IPS DF 6.9 (cell line): ENCODE results near the gene CENPVL3.

Experiments used
- DNase-seq: peaks from one replicate; pipeline ENCODE4 v3.0.0-alpha.2; 2013; ENCODE audit warnings: low read depth, low spot score
- H3K27ac ChIP-seq: one replicate; pipeline ENCODE4 v1.5.1; 2013; ENCODE audit warnings: low read length, control low read depth
- H3K27me3 ChIP-seq: 2 replicates; pipeline ENCODE4 v1.6.1; 2013; ENCODE audit warnings: mild to moderate bottlenecking, low read length; ENCODE audit not compliant: control insufficient read depth, insufficient read depth
- H3K36me3 ChIP-seq: 2 replicates; pipeline ENCODE4 v1.6.1; 2013; ENCODE audit warnings: low read length; ENCODE audit not compliant: control insufficient read depth, insufficient read depth
- H3K4me1 ChIP-seq: 2 replicates; pipeline ENCODE4 v1.6.1; 2013; ENCODE audit warnings: low read length; ENCODE audit not compliant: control insufficient read depth, insufficient read depth
- H3K4me3 ChIP-seq: 2 replicates; pipeline ENCODE4 v1.5.1; 2013; ENCODE audit warnings: mild to moderate bottlenecking, low read length
- H3K9me3 ChIP-seq: 2 replicates; pipeline ENCODE4 v1.6.1; 2013; ENCODE audit warnings: low read length, inconsistent platforms; ENCODE audit not compliant: control insufficient read depth, insufficient read depth
- WGBS: extraction: QIAGEN DNeasy Blood & Tissue Kit; methylation state at CpG from one replicate; pipeline ENCODE4 v1.1.7; 2013; ENCODE audit warnings: mixed read lengths, missing lambda C conversion rate; ENCODE audit not compliant: insufficient read length, insufficient coverage; 5-methylcytosine and 5-hydroxymethylcytosine counted together

The CENPVL3 gene

DNA sequence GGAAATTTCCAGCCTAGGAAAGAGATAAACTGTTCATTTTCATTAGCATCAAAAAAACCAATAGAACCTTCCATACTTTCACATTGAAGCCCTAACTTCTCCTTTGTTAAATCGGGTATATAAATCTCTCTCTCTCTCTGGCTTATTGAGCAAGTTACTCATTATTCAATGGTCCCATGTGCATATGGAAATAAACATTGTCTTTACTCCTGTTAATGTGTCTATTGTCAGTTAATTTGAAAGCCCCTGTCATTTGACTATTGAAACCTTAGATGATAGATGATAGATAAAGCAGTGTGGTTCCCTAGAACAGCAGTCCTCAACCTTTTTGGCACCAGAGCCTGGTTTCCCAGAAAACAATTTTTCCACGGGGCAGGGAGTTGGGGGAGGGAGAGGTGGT is 46.8 kb downstream of the CENPVL3 start:
- WGBS = no CpG with 5 or more reads among the region's 2 CpGs
- Histone ChIP-seq H3K27ac (no peak overlapping the region), H3K36me3 (no peaks in the 10 kb centered on the region), H3K4me3 (no peak overlapping the region), H3K4me1 (no peaks in the 10 kb centered on the region), H3K9me3 (no peaks in the 10 kb centered on the region), H3K27me3 (no peaks in the 10 kb centered on the region)
- DNase-seq = no peak

DNA sequence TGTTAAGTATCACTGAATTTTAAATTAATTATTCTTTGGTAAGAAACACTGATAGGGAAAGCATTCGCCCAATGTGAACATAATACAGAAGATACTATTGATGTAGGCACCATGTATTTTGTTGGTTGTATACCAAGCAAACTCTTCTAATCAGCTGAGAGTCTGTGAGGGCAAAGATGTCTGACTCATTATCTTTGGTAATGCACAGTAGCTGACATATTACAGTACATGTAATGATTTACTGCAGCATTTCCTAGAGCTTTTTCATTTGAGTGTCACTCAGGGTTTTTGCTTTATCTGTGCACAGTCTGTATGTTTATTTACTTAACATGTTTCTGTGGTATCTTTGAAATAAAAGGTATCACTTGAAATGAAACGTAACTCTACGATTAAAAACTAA is 49.2 kb downstream of the CENPVL3 start:
- H3K4me3 ChIP-seq = no peak overlapping the region
- H3K27ac ChIP-seq = no peak overlapping the region
- H3K36me3 ChIP-seq = no peaks in the 10 kb centered on the region
- WGBS = no CpG with 5 or more reads among the region's 3 CpGs
- no peak for DNase-seq
- no peaks in the 10 kb centered on the region for H3K4me1 ChIP-seq
- no peaks in the 10 kb centered on the region for H3K27me3 ChIP-seq
- H3K9me3 ChIP-seq = no peaks in the 10 kb centered on the region

DNA sequence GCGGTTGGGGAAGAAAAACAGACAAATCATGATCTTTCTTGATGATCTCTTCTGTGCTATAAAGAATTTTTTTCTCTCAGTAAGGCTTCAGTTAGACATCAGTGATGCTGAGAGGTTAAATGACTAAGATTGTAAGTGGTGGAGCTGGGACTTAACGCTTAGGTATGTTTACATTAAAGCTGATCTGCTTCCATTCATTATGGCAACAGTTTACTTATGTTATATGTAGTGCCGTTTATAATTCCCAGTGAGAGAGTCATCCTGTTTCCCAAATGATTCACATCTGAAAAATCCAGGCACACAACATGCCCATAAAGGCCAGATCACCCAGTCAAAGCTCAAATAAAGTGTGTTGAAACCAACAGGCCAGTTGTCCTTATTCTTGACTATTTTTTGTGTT is 50.1 kb downstream of the CENPVL3 start:
- Histone ChIP-seq H3K4me1 (no peaks in the 10 kb centered on the region), H3K36me3 (no peaks in the 10 kb centered on the region), H3K4me3 (no peak overlapping the region), H3K27ac (no peak overlapping the region), H3K9me3 (no peaks in the 10 kb centered on the region), H3K27me3 (no peaks in the 10 kb centered on the region)
- no CpG with 5 or more reads among the region's 3 CpGs for WGBS
- DNase-seq = no peak
